MM.1S (cell line): ENCODE data around the gene SLC8A1.

Source experiments
- CTCF ChIP-seq: fragments of 300-600 bp; sonication (generic); IDR thresholded peaks from 2 replicates; pipeline ENCODE4 v1.5.1; 2016; ENCODE audit warnings: antibody characterized with exemption, low read length, mixed read lengths
- EZH2phosphoT487 ChIP-seq: fragments of 300-600 bp; sonication (generic); IDR thresholded peaks from 2 replicates; pipeline ENCODE4 v1.6.1; 2018; ENCODE audit warnings: antibody characterized with exemption, low read length

GRCh38 chr2:40372283-40372985, 79.5 kb downstream of the SLC8A1 start:
- TF ChIP-seq CTCF (no peak), EZH2phosphoT487 (no peak)
